Measurements from ENCODE around the gene LARGE1. TPM values are rescaled to one million over a fixed set of nuclear protein-coding genes. Genes with fewer than 3 reads are reported as not detected.

LARGE1 gene
- total RNA-seq = 0.91 and 1.9 TPM in 2 replicates

DNA sequence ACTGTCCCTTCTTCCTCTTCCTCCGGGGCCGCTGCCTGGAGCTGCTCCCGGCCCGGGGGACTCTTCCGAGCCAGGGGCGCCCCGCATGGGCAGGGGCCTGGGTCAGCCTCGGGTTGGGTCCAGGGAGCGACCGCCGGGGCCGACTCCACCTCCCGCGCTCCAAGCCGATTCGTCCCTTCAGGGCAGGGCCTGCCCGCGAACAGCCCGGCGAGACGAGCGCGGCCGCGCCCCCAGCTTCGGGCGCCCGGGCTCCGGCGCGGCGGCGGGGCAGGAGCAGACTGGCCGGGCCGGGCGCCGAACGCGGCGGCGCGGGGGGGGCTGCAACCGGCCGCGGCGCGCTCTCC is at the start of gene LARGE1:
Gene LARGE1, minus strand, starts transcription at position 280 of the 344 bp plus-strand sequence.

